HepG2 (cell line): ENCODE data around the gene SIGLEC9. TPM values are rescaled to one million over a fixed set of nuclear protein-coding genes. Genes with fewer than 3 reads are reported as not detected.

Experiments used
- ATAC-seq: fragments of 200-7000 bp; cut with Tn5 transposase; 3 replicates; pipeline ENCODE4 v1.9.1; 2020; ENCODE audit warnings: mild to moderate bottlenecking, moderate library complexity
- BruUV-seq: library from RNA; stranded (reverse); fragments of 400-500 nt; replicated peaks from 2 replicates; lab custom pipeline; 2021; lab: Mats Ljungman, UMichigan
- CTCF ChIA-PET: fragments of 300-600 bp; formaldehyde crosslinking; extraction: SDS; loops from one replicate; lab custom pipeline; 2021; ENCODE audit warnings: low total read pairs, inconsistent platforms, low intra/inter-chr PET ratio; lab: Yijun Ruan, JAX
- POLR2A ChIA-PET: fragments of 350-600 bp; sonication (Branson Sonifier 250); formaldehyde crosslinking; loops from one replicate; lab custom pipeline; 2020; ENCODE audit warnings: antibody characterized with exemption, inconsistent platforms; lab: Yijun Ruan, JAX
- DNase-seq: peaks from one replicate; pipeline ENCODE4 v3.0.0-alpha.2; 2015; ENCODE audit warnings: low spot score
- FAIRE-seq: peaks from 3 replicates; lab custom pipeline; 2011; peaks lifted over from hg19 to GRCh38; lab: Jason Lieb, UNC
- H2AFZ ChIP-seq: one replicate; pipeline ENCODE4 v1.6.1; 2011; ENCODE audit warnings: low read length, inconsistent platforms
- H3K27ac ChIP-seq: fragments of 300-600 bp; 3 replicates; pipeline ENCODE4 v1.8.0; 2011; ENCODE audit warnings: mixed run types, mild to moderate bottlenecking, mixed read lengths, low read length, inconsistent platforms; ENCODE audit not compliant: insufficient read depth; ENCODE audit errors: extremely low read length
- H3K27me3 ChIP-seq, 2 experiments: fragments of 200-600 bp in 1 of 2; 2 replicates in 1 of 2; 3 replicates in 1 of 2; pipeline versions ENCODE4 v1.6.0 to v1.8.0; 2011; ENCODE audit warnings: low read length in 2 of 2, mild to moderate bottlenecking in 2 of 2, moderate library complexity in 2 of 2, inconsistent platforms in 1 of 2; ENCODE audit not compliant: insufficient read depth in 2 of 2, control insufficient read depth in 1 of 2
- H3K36me3 ChIP-seq, 2 experiments: fragments of 200-600 bp in 1 of 2; replicated peaks in 1 of 2; 2 replicates in 1 of 2; 3 replicates in 1 of 2; pipeline versions ENCODE4 v1.5.1 to v1.8.0; 2011; ENCODE audit warnings: low read length in 2 of 2, inconsistent platforms in 1 of 2; ENCODE audit not compliant: insufficient read depth in 2 of 2, control insufficient read depth in 1 of 2
- H3K4me1 ChIP-seq: 2 replicates; pipeline ENCODE4 v1.5.1; 2012; ENCODE audit warnings: low read length, inconsistent platforms; ENCODE audit not compliant: insufficient read depth
- H3K4me2 ChIP-seq: 2 replicates; pipeline ENCODE4 v1.6.0; 2011; ENCODE audit warnings: low read depth, low read length, inconsistent platforms
- H3K4me3 ChIP-seq, 3 experiments: fragments of 200-600 bp in 1 of 3; sonication (generic), shearing (Covaris generic) in 1 of 3; replicated peaks in 1 of 3; 2 replicates each; pipeline ENCODE4 v1.5.1; 2011 to 2016; ENCODE audit warnings: low read length in 3 of 3, inconsistent platforms in 2 of 3, low read depth in 2 of 3, mild to moderate bottlenecking in 2 of 3, control low read depth in 1 of 3, mixed read lengths in 1 of 3; ENCODE audit not compliant: insufficient read depth in 1 of 3
- H3K79me2 ChIP-seq: one replicate; pipeline ENCODE4 v1.6.1; 2011; ENCODE audit warnings: low read length, inconsistent platforms; ENCODE audit not compliant: insufficient read depth
- H3K9ac ChIP-seq: 2 replicates; pipeline ENCODE4 v1.6.0; 2011; ENCODE audit warnings: mild to moderate bottlenecking, low read depth, low read length, inconsistent platforms; ENCODE audit not compliant: insufficient read depth
- H3K9me3 ChIP-seq: 2 replicates; pipeline ENCODE4 v1.5.1; 2012; ENCODE audit warnings: mild to moderate bottlenecking, low read length
- H4K20me1 ChIP-seq: 2 replicates; pipeline ENCODE4 v1.6.0; 2011; ENCODE audit warnings: inconsistent platforms, mild to moderate bottlenecking, low read length, moderate library complexity; ENCODE audit not compliant: insufficient read depth
- FOXP1 ChIP-seq, 2 experiments: fragments of 450-650 bp in 1 of 2; IDR thresholded peaks; 2 replicates each; pipeline ENCODE4 v1.6.1; 2017 to 2018; ENCODE audit warnings: antibody characterized with exemption in 1 of 2
- MAFF ChIP-seq: IDR thresholded peaks from 2 replicates; pipeline ENCODE4 v1.6.1; 2011; ENCODE audit warnings: low read depth, low read length, improper control_type of control experiment
- ZC3H4 ChIP-seq: sonication (generic); formaldehyde crosslinking; IDR thresholded peaks from 2 replicates; pipeline ENCODE4 v1.4.0; 2020; ENCODE audit warnings: missing genetic modification reagents, borderline replicate concordance
- WGBS: methylation state at CpG from one replicate; pipeline ENCODE4 v1.1.6; 2017; ENCODE audit warnings: low lambda C conversion rate; 5-methylcytosine and 5-hydroxymethylcytosine counted together
- in situ Hi-C: cut with HindIII; loops from 2 replicates; pipeline ENCODE4 v1.10.0; 2017; ENCODE audit warnings: low pct_unique_long_range_greater_than_20kb; ENCODE audit not compliant: extremely low pct_ligation_motif_present
- intact Hi-C: fragments of 100-400 bp; cut with micrococcal nuclease; formaldehyde crosslinking; loops from one replicate; pipeline ENCODE4 v1.10.0; 2022; ENCODE audit not compliant: unreplicated experiment
- polyA plus RNA-seq, 8 experiments: library from polyadenylated mRNA; depleted of rRNA in 3 of 8; stranded (reverse) in 7 of 8; unstranded in 1 of 8; fragments of >200 nt; fragmentation: Illumina TruSeq in 4 of 8; extraction: Trizol in 4 of 8; gene quantifications; 2 replicates each; pipeline versions ENCODE4 v1.2.1 to v1.2.3, GENCODE V29; 2011 to 2016; ENCODE audit warnings: low read depth in 4 of 8, missing spikeins in 1 of 8, mixed read lengths in 1 of 8; ENCODE audit not compliant: insufficient read depth in 1 of 8
- total RNA-seq, 5 experiments: library from RNA; depleted of rRNA; stranded (reverse); fragments of >200 nt; fragmentation: Illumina TruSeq; extraction: Trizol; gene quantifications; 2 replicates each; pipeline ENCODE4 v1.2.3, GENCODE V29; 2016; ENCODE audit warnings: low read depth in 1 of 5
- TF ChIP-seq, protein P1 (sequence below): IDR thresholded peaks from 2 replicates; pipeline ENCODE4 v1.6.1; 2016; ENCODE audit warnings: missing biosample characterization, missing genetic modification reagents, low read depth
- TF ChIP-seq, protein P2 (sequence below): sonication (generic); formaldehyde crosslinking; IDR thresholded peaks from 2 replicates; pipeline ENCODE4 v1.5.0; 2020; ENCODE audit warnings: missing genetic modification reagents
- TF ChIP-seq, protein P3 (sequence below): sonication (generic); formaldehyde crosslinking; IDR thresholded peaks from 2 replicates; pipeline ENCODE4 v1.9.0; 2022; ENCODE audit warnings: missing genetic modification reagents, mild to moderate bottlenecking, borderline replicate concordance

The SIGLEC9 gene
- total and polyA plus RNA-seq, 2 of the 13 experiments (the other 11 are each of a cell fraction or from before 2014, with no cell fraction given), result not detected

DNA sequence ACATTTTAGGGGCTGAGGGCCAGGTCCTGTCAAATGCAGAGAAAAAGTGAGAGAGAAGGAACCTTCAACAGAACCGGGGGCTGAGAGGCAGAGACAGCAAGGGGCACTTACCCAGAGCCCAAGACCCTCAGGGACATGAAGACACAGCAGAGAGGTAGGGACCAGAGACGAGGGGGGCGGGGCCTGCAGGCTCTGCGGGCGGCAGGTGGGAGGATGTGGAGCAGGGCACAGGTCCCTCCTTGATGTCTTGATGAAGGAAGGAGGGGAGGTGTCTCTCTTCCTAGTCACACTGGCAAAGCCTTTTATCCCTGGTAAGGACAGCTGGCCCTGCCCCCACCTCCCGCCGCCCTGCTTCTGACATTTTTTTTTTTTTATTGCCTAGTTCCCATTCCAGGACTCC, 42.1 kb upstream of the SIGLEC9 start, which contains the start of gene KLK14:
TSS of gene KLK14 (minus strand) at position 277 of the 400 bp plus-strand sequence. CDS start at position 4, 273 bp downstream.
- H3K4me2 ChIP-seq, result no peak within 1 kb of the TSS
- no peaks in the 10 kb centered on the region for H3K9me3 ChIP-seq
- H3K27ac ChIP-seq, result no peak within 1 kb of the TSS
- TF ChIP-seq, protein P1, sequence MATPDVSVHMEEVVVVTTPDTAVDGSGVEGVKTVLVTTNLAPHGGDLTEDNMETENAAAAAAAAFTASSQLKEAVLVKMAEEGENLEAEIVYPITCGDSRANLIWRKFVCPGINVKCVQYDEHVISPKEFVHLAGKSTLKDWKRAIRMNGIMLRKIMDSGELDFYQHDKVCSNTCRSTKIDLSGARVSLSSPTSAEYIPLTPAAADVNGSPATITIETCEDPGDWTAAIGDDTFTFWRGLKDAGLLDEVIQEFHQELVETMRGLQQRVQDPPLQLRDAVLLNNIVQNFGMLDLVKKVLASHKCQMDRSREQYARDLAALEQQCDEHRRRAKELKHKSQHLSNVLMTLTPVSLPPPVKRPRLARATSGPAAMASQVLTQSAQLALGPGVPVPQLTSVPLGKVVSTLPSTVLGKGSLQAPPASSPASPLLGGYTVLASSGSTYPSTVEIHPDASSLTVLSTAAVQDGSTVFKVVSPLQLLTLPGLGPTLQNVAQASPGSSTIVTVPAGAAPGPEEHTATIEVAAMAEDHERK (CRISPR knock-in tag), result no peak
- TF ChIP-seq FOXP1 (IDR thresholded peaks at IDR 0.05), result no peak
- TF ChIP-seq FOXP1 (CRISPR knock-in tag; IDR thresholded peaks at IDR 0.05), result no peak
- no peak for TF ChIP-seq ZC3H4 (CRISPR knock-in tag)
- TF ChIP-seq, protein P2, sequence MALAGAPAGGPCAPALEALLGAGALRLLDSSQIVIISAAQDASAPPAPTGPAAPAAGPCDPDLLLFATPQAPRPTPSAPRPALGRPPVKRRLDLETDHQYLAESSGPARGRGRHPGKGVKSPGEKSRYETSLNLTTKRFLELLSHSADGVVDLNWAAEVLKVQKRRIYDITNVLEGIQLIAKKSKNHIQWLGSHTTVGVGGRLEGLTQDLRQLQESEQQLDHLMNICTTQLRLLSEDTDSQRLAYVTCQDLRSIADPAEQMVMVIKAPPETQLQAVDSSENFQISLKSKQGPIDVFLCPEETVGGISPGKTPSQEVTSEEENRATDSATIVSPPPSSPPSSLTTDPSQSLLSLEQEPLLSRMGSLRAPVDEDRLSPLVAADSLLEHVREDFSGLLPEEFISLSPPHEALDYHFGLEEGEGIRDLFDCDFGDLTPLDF (CRISPR knock-in tag), result no peak
- no peak for TF ChIP-seq MAFF
- TF ChIP-seq, protein P3, sequence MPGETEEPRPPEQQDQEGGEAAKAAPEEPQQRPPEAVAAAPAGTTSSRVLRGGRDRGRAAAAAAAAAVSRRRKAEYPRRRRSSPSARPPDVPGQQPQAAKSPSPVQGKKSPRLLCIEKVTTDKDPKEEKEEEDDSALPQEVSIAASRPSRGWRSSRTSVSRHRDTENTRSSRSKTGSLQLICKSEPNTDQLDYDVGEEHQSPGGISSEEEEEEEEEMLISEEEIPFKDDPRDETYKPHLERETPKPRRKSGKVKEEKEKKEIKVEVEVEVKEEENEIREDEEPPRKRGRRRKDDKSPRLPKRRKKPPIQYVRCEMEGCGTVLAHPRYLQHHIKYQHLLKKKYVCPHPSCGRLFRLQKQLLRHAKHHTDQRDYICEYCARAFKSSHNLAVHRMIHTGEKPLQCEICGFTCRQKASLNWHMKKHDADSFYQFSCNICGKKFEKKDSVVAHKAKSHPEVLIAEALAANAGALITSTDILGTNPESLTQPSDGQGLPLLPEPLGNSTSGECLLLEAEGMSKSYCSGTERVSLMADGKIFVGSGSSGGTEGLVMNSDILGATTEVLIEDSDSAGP, result no peak
- ChIA-PET POLR2A (no interaction called here), CTCF (no interaction called here)
- no TSS peak for BruUV-seq
- no peak for DNase-seq
- FAIRE-seq, result no peak
- in situ Hi-C loops, result loop anchor here (25.0 kb wide), 1 partner anchor 145 kb away; no protein-coding TSS in a partner anchor
- H3K36me3 ChIP-seq, result no peaks in the 10 kb centered on the region
- H2AFZ ChIP-seq, result no peak within 1 kb of the TSS
- H3K9ac ChIP-seq, result no peak within 1 kb of the TSS
- ATAC-seq, result no peak
- H3K79me2 ChIP-seq, result no peaks in the 10 kb centered on the region
- H4K20me1 ChIP-seq, result no peaks in the 10 kb centered on the region
- intact Hi-C loops, result no loop called here
- H3K27me3 ChIP-seq, result peaks cover 3 to 36% of the 10 kb centered on the region in 2 experiments; a peak in 4 of 5 replicates
- no peak within 1 kb of the TSS for H3K4me3 ChIP-seq
- H3K4me1 ChIP-seq, result no peaks in the 10 kb centered on the region
- 1% methylated on average over 7 of the region's 7 CpGs for WGBS
